Left lung (tissue), 10 donors: ENCODE data around the gene LIN7A. TPM values are rescaled to one million over a fixed set of nuclear protein-coding genes. Genes with fewer than 3 reads are reported as not detected.

Source experiments
- ATAC-seq: fragments of 200-7000 bp; cut with Tn5 transposase; one replicate; pipeline ENCODE4 v1.9.1; 2020; ENCODE audit warnings: moderate library complexity
- DNase-seq, 4 donors: peaks; one replicate each; pipeline ENCODE4 v3.0.0-alpha.2; 2013 to 2020
- H3K27ac ChIP-seq, 2 donors: fragments of 200-600 bp; sonication (generic) in 1 of 2; one replicate each; pipeline versions ENCODE4 v1.5.0 to v1.8.0; 2020 to 2021
- H3K27me3 ChIP-seq, 2 donors: fragments of 200-600 bp; sonication (generic) in 1 of 2; one replicate each; pipeline versions ENCODE4 v1.5.0 to v1.8.0; 2020 to 2021
- H3K36me3 ChIP-seq, 2 donors: fragments of 200-600 bp; sonication (generic) in 1 of 2; one replicate each; pipeline versions ENCODE4 v1.5.0 to v1.8.0; 2020 to 2021
- H3K4me1 ChIP-seq, 2 donors: fragments of 200-600 bp; one replicate each; pipeline ENCODE4 v1.8.0; 2021
- H3K4me3 ChIP-seq, 2 donors: fragments of 200-600 bp; sonication (generic) in 1 of 2; one replicate each; pipeline versions ENCODE4 v1.5.0 to v1.8.0; 2020 to 2021; ENCODE audit warnings: mild to moderate bottlenecking in 1 of 2
- H3K9me3 ChIP-seq, 2 donors: fragments of 200-600 bp; sonication (generic) in 1 of 2; one replicate each; pipeline versions ENCODE4 v1.5.0 to v1.8.0; 2020 to 2021
- CTCF ChIP-seq, 2 donors: fragments of 200-600 bp; sonication (generic) in 1 of 2; IDR thresholded peaks; one replicate each; pipeline versions ENCODE4 v1.5.0 to v1.8.0; 2021; ENCODE audit warnings: antibody characterized with exemption in 2 of 2
- intact Hi-C, 2 donors: fragments of 100-400 bp; cut with DNase I; formaldehyde crosslinking; loops; one replicate each; pipeline versions ENCODE4 v1.11.2 to v1.14.2; 2022
- polyA plus RNA-seq, 6 donors: library from polyadenylated mRNA; unstranded; fragments of 120-200 nt; gene quantifications; one replicate each; pipeline ENCODE4 v1.2.1, GENCODE V29; 2013; ENCODE audit not compliant: insufficient read length in 6 of 6
- total RNA-seq, 2 donors: library from RNA; stranded (reverse); fragmentation: NEBNext Ultra II Directional; extraction: Animal tissue kit (Norgen Biotek cat#: 25700); gene quantifications; one replicate each; pipeline ENCODE4 v1.2.1, GENCODE V29; 2021
- donor health status: DM: no; HTN: yes; CAD: no.
- donor health status: DM: no; HTN: no; CAD: no.

Gene LIN7A
- total and polyA plus RNA-seq, 8 donors, result 9.9 to 22.7 (median 17.6) TPM

GRCh38 chr12:80823393-80823792, 114.3 kb downstream of the LIN7A start:
- H3K36me3 ChIP-seq, result no peaks in the 10 kb centered on the region
- no peak for TF ChIP-seq CTCF (IDR thresholded peaks at IDR 0.05)
- H3K27me3 ChIP-seq, result no peaks in the 10 kb centered on the region
- no peak for ATAC-seq
- intact Hi-C loops, result no loop called here
- DNase-seq, result no peak
- H3K4me1 ChIP-seq, result no peaks in the 10 kb centered on the region
- no peaks in the 10 kb centered on the region for H3K9me3 ChIP-seq
- H3K27ac ChIP-seq, result no peak overlapping the region
- no peak overlapping the region for H3K4me3 ChIP-seq

- no peak overlapping the region for H3K4me3 ChIP-seq
- H3K36me3 ChIP-seq, result no peaks in the 10 kb centered on the region
- no peaks in the 10 kb centered on the region for H3K9me3 ChIP-seq
- intact Hi-C loops, result no loop called here
- no peak overlapping the region for H3K27ac ChIP-seq
- no peak for TF ChIP-seq CTCF (IDR thresholded peaks at IDR 0.05)
- ATAC-seq (no peak), DNase-seq (no peak)
- H3K27me3 ChIP-seq, result no peaks in the 10 kb centered on the region
- no peaks in the 10 kb centered on the region for H3K4me1 ChIP-seq
These were observed 116.2 kb downstream of the LIN7A start for GRCh38 chr12:80821513-80822000.

- Histone ChIP-seq H3K4me1 (no peaks in the 10 kb centered on the region), H3K9me3 (no peaks in the 10 kb centered on the region), H3K27me3 (no peaks in the 10 kb centered on the region), H3K4me3 (no peak overlapping the region), H3K27ac (no peak overlapping the region), H3K36me3 (no peaks in the 10 kb centered on the region)
- DNase-seq (no peak), ATAC-seq (no peak)
- intact Hi-C loops, result no loop called here
- TF ChIP-seq CTCF (IDR thresholded peaks at IDR 0.05), result no peak
These were observed 118.9 kb downstream of the LIN7A start for GRCh38 chr12:80818878-80819277.

DNA sequence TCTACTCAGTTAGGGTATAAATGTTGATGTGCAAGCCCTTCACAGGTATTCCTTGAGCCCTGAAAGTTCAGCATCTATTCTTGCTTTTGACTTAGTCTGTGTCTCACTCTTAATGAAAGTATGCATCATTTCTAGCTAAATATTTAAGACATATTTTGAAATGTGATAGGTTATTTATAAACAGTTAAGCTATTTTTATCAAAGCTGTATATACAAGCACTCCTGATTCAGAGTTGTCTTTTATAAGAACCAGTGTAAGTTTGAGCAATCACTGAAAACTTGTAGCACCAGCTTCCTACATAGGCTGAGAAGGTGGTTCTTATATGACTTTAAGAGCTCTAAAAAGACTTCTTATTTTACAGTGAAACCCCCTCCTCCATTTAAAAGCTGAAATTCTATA, 122.4 kb downstream of the LIN7A start:
- H3K4me3 ChIP-seq, result no peak overlapping the region
- H3K36me3 ChIP-seq, result peaks cover 0 to 9% of the 10 kb centered on the region in 2 donors
- no peaks in the 10 kb centered on the region for H3K27me3 ChIP-seq
- no peaks in the 10 kb centered on the region for H3K9me3 ChIP-seq
- no peaks in the 10 kb centered on the region for H3K4me1 ChIP-seq
- intact Hi-C loops, result no loop called here
- ATAC-seq (no peak), DNase-seq (no peak)
- H3K27ac ChIP-seq, result no peak overlapping the region
- no peak for TF ChIP-seq CTCF (IDR thresholded peaks at IDR 0.05)

DNA sequence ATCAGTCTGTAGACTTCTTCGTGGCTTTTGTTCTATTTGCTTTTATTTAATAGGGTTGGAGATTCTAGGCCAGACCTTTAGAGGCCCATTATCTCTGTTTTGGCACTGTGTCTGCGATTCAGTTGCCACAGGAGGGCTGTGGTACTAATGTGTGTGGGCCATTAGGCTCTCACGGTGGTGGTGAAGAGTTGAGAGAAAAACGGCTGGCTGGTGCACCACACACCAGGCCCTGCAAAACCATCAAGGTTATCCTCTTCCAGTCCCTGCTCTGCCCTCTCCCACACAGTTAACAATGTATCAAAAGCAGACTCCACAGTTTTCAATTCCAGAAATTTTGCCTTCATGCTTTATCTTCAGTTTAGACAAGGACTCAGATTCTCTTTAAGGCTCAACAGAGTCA, 123.3 kb downstream of the LIN7A start:
- Histone ChIP-seq H3K4me1 (no peaks in the 10 kb centered on the region), H3K27ac (no peak overlapping the region), H3K36me3 (peaks cover 0 to 9% of the 10 kb centered on the region in 2 donors), H3K4me3 (no peak overlapping the region), H3K9me3 (no peaks in the 10 kb centered on the region), H3K27me3 (no peaks in the 10 kb centered on the region)
- DNase-seq (no peak), ATAC-seq (no peak)
- intact Hi-C loops, result no loop called here
- no peak for TF ChIP-seq CTCF (IDR thresholded peaks at IDR 0.05)
